Tibial artery (tissue), 4 donors: Measurements from ENCODE around the gene PARP2.

ENCODE experiments used
- DNase-seq, 2 donors: peaks; one replicate each; pipeline ENCODE4 v3.0.0-alpha.2; 2019
- H3K27ac ChIP-seq, 2 donors: fragments of 200-600 bp; sonication (generic) in 1 of 2; 1 replicate in 1 of 2; 2 replicates in 1 of 2; pipeline ENCODE4 v1.5.1; 2018 to 2019; ENCODE audit warnings: mild to moderate bottlenecking in 1 of 2
- H3K27me3 ChIP-seq, 2 donors: fragments of 200-600 bp; sonication (generic) in 1 of 2; one replicate each; pipeline versions ENCODE4 v1.5.1 to v1.6.0; 2016 to 2019
- H3K36me3 ChIP-seq, 3 donors: fragments of 200-600 bp; sonication (generic) in 2 of 3; one replicate each; pipeline ENCODE4 v1.5.1; 2016 to 2019; ENCODE audit warnings: mild to moderate bottlenecking in 2 of 3
- H3K4me1 ChIP-seq, 4 donors: fragments of 200-600 bp; sonication (generic) in 2 of 4; 1 replicate in 3 of 4; 2 replicates in 1 of 4; pipeline ENCODE4 v1.5.1; 2016 to 2019
- H3K4me3 ChIP-seq, 2 donors: fragments of 200-600 bp; sonication (generic) in 1 of 2; 1 replicate in 1 of 2; 2 replicates in 1 of 2; pipeline ENCODE4 v1.5.1; 2018 to 2019; ENCODE audit warnings: mild to moderate bottlenecking in 2 of 2
- H3K9me3 ChIP-seq, 3 donors: fragments of 200-600 bp; sonication (generic) in 1 of 3; one replicate each; pipeline ENCODE4 v1.5.1; 2016 to 2019
- CTCF ChIP-seq, 2 experiments: fragments of 200-600 bp in 1 of 2; fragments of 450-650 bp in 1 of 2; IDR thresholded peaks; one replicate each; pipeline ENCODE4 v1.5.1; 2017 to 2019; ENCODE audit warnings: antibody characterized with exemption in 2 of 2, mild to moderate bottlenecking in 1 of 2, moderate library complexity in 1 of 2
- intact Hi-C: fragments of 100-400 bp; cut with DNase I; formaldehyde crosslinking; loops from one replicate; pipeline ENCODE4 v1.15.0; 2023; ENCODE audit warnings: low total_unique reads

The PARP2 gene, protein sequence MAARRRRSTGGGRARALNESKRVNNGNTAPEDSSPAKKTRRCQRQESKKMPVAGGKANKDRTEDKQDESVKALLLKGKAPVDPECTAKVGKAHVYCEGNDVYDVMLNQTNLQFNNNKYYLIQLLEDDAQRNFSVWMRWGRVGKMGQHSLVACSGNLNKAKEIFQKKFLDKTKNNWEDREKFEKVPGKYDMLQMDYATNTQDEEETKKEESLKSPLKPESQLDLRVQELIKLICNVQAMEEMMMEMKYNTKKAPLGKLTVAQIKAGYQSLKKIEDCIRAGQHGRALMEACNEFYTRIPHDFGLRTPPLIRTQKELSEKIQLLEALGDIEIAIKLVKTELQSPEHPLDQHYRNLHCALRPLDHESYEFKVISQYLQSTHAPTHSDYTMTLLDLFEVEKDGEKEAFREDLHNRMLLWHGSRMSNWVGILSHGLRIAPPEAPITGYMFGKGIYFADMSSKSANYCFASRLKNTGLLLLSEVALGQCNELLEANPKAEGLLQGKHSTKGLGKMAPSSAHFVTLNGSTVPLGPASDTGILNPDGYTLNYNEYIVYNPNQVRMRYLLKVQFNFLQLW

GRCh38 chr14:20343092-20343861 is at the start of gene PARP2:
Gene PARP2 (plus strand): TSS chr14:20343635. CDS start chr14:20343642, 7 bp downstream.
- Histone ChIP-seq H3K4me3 (peak within 1 kb of the TSS; percentile 71 to 72), H3K4me1 (peaks cover 0 to 12% (median 7%) of the 10 kb centered on the region in 4 donors), H3K9me3 (no peaks in the 10 kb centered on the region), H3K36me3 (peaks cover 0 to 33% (median 14%) of the 10 kb centered on the region in 3 donors), H3K27me3 (no peaks in the 10 kb centered on the region), H3K27ac (peak within 1 kb of the TSS; percentile 82 to 90)
- intact Hi-C loops = loop anchor here (5.0 kb wide), 2 partner anchors 119 to 269 kb away; partner anchors contain the start of gene PIP4P1
- no peak for TF ChIP-seq CTCF (IDR thresholded peaks at IDR 0.05)
- peak; percentile 97 to 98 for DNase-seq

DNA sequence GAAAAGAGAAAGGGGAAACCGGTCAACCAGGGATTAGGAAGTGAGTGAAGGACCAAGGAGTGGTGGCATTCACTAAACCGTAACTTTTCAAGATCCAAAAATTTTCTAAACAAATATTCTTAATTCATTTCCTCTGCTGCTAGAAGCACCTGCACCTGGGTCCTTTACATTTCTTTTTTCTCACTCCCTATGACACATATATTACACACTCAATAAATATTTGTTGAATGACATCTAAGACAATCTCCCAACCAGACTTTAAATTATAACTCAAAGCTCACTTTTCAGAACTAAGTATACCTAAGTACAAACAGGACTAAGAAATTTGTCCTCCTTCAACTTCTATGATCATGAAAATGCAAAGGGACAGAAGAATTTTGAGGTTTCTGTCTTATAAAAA is 48.8 kb upstream of the PARP2 start:
- Histone ChIP-seq H3K27ac (no peak overlapping the region), H3K4me3 (no peak overlapping the region), H3K9me3 (no peaks in the 10 kb centered on the region), H3K4me1 (no peaks in the 10 kb centered on the region), H3K27me3 (no peaks in the 10 kb centered on the region), H3K36me3 (peaks cover 94 to 95% (median 94%) of the 10 kb centered on the region in 3 donors)
- TF ChIP-seq CTCF (IDR thresholded peaks at IDR 0.05) = no peak
- no peak for DNase-seq
- intact Hi-C loops = no loop called here

GRCh38 chr14:20295067-20295466 is 48.4 kb upstream of the PARP2 start:
- Histone ChIP-seq H3K4me3 (no peak overlapping the region), H3K9me3 (no peaks in the 10 kb centered on the region), H3K27ac (no peak overlapping the region), H3K4me1 (no peaks in the 10 kb centered on the region), H3K27me3 (no peaks in the 10 kb centered on the region), H3K36me3 (peaks cover 91 to 94% (median 93%) of the 10 kb centered on the region in 3 donors)
- DNase-seq = no peak
- intact Hi-C loops = no loop called here
- no peak for TF ChIP-seq CTCF (IDR thresholded peaks at IDR 0.05)

DNA sequence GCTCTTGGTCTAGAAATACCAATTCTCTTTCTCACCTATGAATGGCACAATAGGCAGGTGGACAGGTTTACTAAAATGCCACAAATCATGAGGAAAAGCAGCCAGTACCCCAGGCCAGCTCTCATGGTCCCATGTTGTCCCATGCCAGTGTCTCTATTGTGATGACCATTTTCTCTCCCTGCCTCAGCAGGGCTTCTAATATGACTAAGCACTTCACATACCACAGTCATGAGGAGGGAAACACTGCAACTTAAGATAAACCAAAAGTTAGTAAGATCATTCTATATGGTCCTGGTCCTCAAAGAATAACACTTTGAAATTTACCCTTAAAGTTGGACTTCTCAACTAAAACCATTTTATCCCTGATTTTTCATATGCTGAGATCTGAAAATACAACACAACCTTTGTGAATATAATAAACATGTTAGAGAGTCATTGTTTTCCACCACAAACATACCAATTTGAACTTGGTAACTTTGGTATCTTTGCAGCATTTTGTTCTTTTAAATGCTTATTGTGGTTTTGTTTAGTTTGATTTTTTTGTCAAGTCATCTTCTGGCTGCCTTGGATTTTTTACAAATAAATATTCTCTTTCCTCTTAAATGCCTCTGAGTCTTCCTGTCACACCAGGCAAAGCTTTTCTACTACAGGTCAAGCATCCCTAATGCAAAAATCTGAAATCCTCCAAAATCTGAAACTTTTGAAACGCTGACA is 41.2 kb upstream of the PARP2 start:
- peaks cover 0 to 20% (median 13%) of the 10 kb centered on the region in 4 donors for H3K4me1 ChIP-seq
- no peak for DNase-seq
- H3K27me3 ChIP-seq = no peaks in the 10 kb centered on the region
- H3K27ac ChIP-seq = no peak overlapping the region
- intact Hi-C loops = no loop called here
- peaks cover 40 to 48% (median 40%) of the 10 kb centered on the region in 3 donors for H3K36me3 ChIP-seq
- no peak overlapping the region for H3K4me3 ChIP-seq
- no peak for TF ChIP-seq CTCF (IDR thresholded peaks at IDR 0.05)
- H3K9me3 ChIP-seq = no peaks in the 10 kb centered on the region
